Ishikawa (cell line): ENCODE data around the gene SLC24A4.

Source experiments
- CREB1 ChIP-seq: IDR thresholded peaks from 2 replicates; pipeline ENCODE4 v1.6.1; 2012; ENCODE audit warnings: low read depth
- MAX ChIP-seq: IDR thresholded peaks from 2 replicates; pipeline ENCODE4 v1.6.1; 2012
- NFIC ChIP-seq: IDR thresholded peaks from 2 replicates; pipeline ENCODE4 v1.6.1; 2012
- REST ChIP-seq: IDR thresholded peaks from 2 replicates; pipeline ENCODE4 v1.6.1; 2012; ENCODE audit warnings: low read depth, mild to moderate bottlenecking
- TAF1 ChIP-seq: IDR thresholded peaks from 2 replicates; pipeline ENCODE4 v1.6.1; 2012; ENCODE audit warnings: low read depth, mild to moderate bottlenecking
- YY1 ChIP-seq: IDR thresholded peaks from 2 replicates; pipeline ENCODE4 v1.6.1; 2012; ENCODE audit warnings: low read depth
- ZBTB7A ChIP-seq: IDR thresholded peaks from 2 replicates; pipeline ENCODE4 v1.6.1; 2012; ENCODE audit warnings: low read depth

- TF ChIP-seq TAF1: no peak
- no peak for TF ChIP-seq YY1
- no peak for TF ChIP-seq NFIC
- TF ChIP-seq REST: no peak
- no peak for TF ChIP-seq CREB1
- TF ChIP-seq ZBTB7A: no peak
- TF ChIP-seq MAX: no peak
Measured at GRCh38 chr14:92497391-92497790, 174.4 kb downstream of the SLC24A4 start.
